ENCODE data around the gene SOX18.

Gene SOX18

GRCh38 chr20:64068386-64069208 lies 19.2 kb upstream of the SOX18 start:
- no peak for DNase-seq (ENCODE audit: low read depth)

GRCh38 chr20:64067733-64068307 lies 18.4 kb upstream of the SOX18 start:
- DNase-seq (ENCODE audit: low read depth): no peak

- DNase-seq (ENCODE audit: low read depth): no peak
These were observed 17.7 kb upstream of the SOX18 start for GRCh38 chr20:64067005-64067632.

GRCh38 chr20:64065974-64066343 lies 16.5 kb upstream of the SOX18 start:
- peak; percentile 52 for DNase-seq (ENCODE audit: low read depth)

GRCh38 chr20:64065062-64065973 lies 15.9 kb upstream of the SOX18 start:
- no peak for DNase-seq (ENCODE audit: low read depth)

GRCh38 chr20:64064145-64064698 lies 14.8 kb upstream of the SOX18 start:
- no peak for DNase-seq (ENCODE audit: low read depth)

GRCh38 chr20:64063389-64064144 lies 14.1 kb upstream of the SOX18 start:
- no peak for DNase-seq (ENCODE audit: low read depth)

- DNase-seq (ENCODE audit: low read depth): peak; percentile 76
These were observed 13.4 kb upstream of the SOX18 start, which contains the start of gene TCEA2 for GRCh38 chr20:64062596-64063388. TSS of gene TCEA2 (plus strand) at chr20:64063198. CDS start at chr20:64063313, 115 bp downstream.

GRCh38 chr20:64062276-64062595 lies 12.8 kb upstream of the SOX18 start:
- no peak for DNase-seq (ENCODE audit: low read depth)

- DNase-seq (ENCODE audit: low read depth): peak; percentile 38
These were observed 9.1 kb upstream of the SOX18 start for GRCh38 chr20:64058536-64058935.

- DNase-seq (ENCODE audit: low read depth): no peak
These were observed 8.4 kb upstream of the SOX18 start for GRCh38 chr20:64057628-64058498.

- DNase-seq (ENCODE audit: low read depth): no peak
These were observed 7.6 kb upstream of the SOX18 start for GRCh38 chr20:64056889-64057627.

- no peak for DNase-seq (ENCODE audit: low read depth)
These were observed 7.1 kb upstream of the SOX18 start for GRCh38 chr20:64056639-64056888.

GRCh38 chr20:64055893-64056638 lies 6.6 kb upstream of the SOX18 start:
- DNase-seq (ENCODE audit: low read depth): no peak

- DNase-seq (ENCODE audit: low read depth): no peak
These were observed 6.0 kb upstream of the SOX18 start for GRCh38 chr20:64055396-64055892.

- no peak for DNase-seq (ENCODE audit: low read depth)
These were observed 4.6 kb upstream of the SOX18 start for GRCh38 chr20:64053841-64054661.

All from non-pigmented ciliary epithelial cell (primary cell).